Prostate gland (tissue), 2 donors: ENCODE measurements around the gene WEE2. TPM values are rescaled to one million over a fixed set of nuclear protein-coding genes. Genes with fewer than 3 reads are reported as not detected.

Experiments used
- DNase-seq: peaks from one replicate; pipeline ENCODE4 v3.0.0-alpha.2; 2019; ENCODE audit warnings: low spot score
- H3K27ac ChIP-seq, 2 donors: fragments of 200-600 bp; sonication (generic); 2 replicates each; pipeline ENCODE4 v1.5.1; 2017 to 2019
- H3K27me3 ChIP-seq: fragments of 200-600 bp; sonication (generic); replicated peaks from 2 replicates; pipeline ENCODE4 v1.5.1; 2019; ENCODE audit not compliant: insufficient read depth
- H3K36me3 ChIP-seq, 2 donors: fragments of 200-600 bp; sonication (generic); 1 replicate in 1 of 2; 2 replicates in 1 of 2; pipeline versions ENCODE4 v1.5.1 to v1.8.1; 2017 to 2019
- H3K4me1 ChIP-seq: fragments of 200-600 bp; sonication (generic); replicated peaks from 2 replicates; pipeline ENCODE4 v1.5.1; 2019
- H3K4me3 ChIP-seq, 2 donors: fragments of 200-600 bp; sonication (generic); 2 replicates each; pipeline ENCODE4 v1.5.1; 2017 to 2019
- H3K9me3 ChIP-seq: fragments of 200-600 bp; sonication (generic); 2 replicates; pipeline ENCODE4 v1.5.1; 2017
- CTCF ChIP-seq, 4 experiments: fragments of 200-600 bp in 2 of 4; fragments of 450-650 bp in 2 of 4; sonication (generic) in 2 of 4; IDR thresholded peaks; 1 replicate in 3 of 4; 2 replicates in 1 of 4; pipeline ENCODE4 v1.5.1; 2016 to 2019; ENCODE audit warnings: antibody characterized with exemption in 4 of 4, mild to moderate bottlenecking in 2 of 4, moderate library complexity in 2 of 4
- POLR2A ChIP-seq: fragments of 450-650 bp; IDR thresholded peaks from one replicate; pipeline ENCODE4 v1.6.1; 2016; ENCODE audit warnings: antibody characterized with exemption, mild to moderate bottlenecking
- POLR2AphosphoS5 ChIP-seq: sonication (generic); formaldehyde crosslinking; IDR thresholded peaks from one replicate; pipeline ENCODE4 v1.6.1; 2017; ENCODE audit warnings: antibody characterized with exemption
- WGBS: methylation state at CpG from one replicate; pipeline ENCODE4 v1.1.5; 2018; 5-methylcytosine and 5-hydroxymethylcytosine counted together
- intact Hi-C: fragments of 100-400 bp; cut with DNase I; formaldehyde crosslinking; loops from one replicate; pipeline ENCODE4 v1.14.2; 2022
- total RNA-seq, 2 donors: library from RNA; depleted of rRNA; stranded (reverse); fragments of >200 nt; gene quantifications; one replicate each; pipeline ENCODE4 v1.1.0, GENCODE V29; 2016

Gene WEE2
- total RNA-seq, 2 donors from 2014 or later = not detected

- Histone ChIP-seq H3K9me3 (no peaks in the 10 kb centered on the region), H3K4me1 (peaks cover 3% of the 10 kb centered on the region), H3K27ac (no peak overlapping the region), H3K36me3 (no peaks in the 10 kb centered on the region), H3K27me3 (no peaks in the 10 kb centered on the region), H3K4me3 (no peak overlapping the region)
- WGBS = 87% methylated on average over 3 of the region's 3 CpGs
- DNase-seq = no peak
- intact Hi-C loops = no loop called here
- no peak for TF ChIP-seq CTCF (IDR thresholded peaks at IDR 0.05)
- no peak for TF ChIP-seq POLR2AphosphoS5
- no peak for TF ChIP-seq POLR2A
Measured at GRCh38 chr7:141691540-141691939, 16.6 kb upstream of the WEE2 start.

DNA sequence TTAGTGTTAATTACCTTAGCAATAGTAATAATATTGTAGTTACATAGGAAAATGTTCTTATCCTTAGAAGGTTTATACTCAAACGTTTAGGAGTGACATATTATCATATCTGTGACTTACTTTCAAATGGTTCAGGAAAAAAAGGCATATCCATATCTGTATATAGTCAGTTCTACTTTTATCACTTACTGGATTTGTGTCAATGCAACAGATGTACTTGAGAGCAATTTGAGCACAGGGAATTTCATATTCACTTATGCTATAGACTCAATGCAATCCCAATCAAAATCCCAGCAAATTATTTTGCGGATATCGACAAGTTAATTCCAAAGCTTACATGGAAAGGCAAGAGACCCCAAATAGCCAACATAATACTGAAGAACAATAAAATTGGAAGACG, 16.2 kb upstream of the WEE2 start:
- H3K27ac ChIP-seq = no peak overlapping the region
- intact Hi-C loops = no loop called here
- no peak for DNase-seq
- no peaks in the 10 kb centered on the region for H3K36me3 ChIP-seq
- no peak overlapping the region for H3K4me3 ChIP-seq
- TF ChIP-seq POLR2AphosphoS5 = no peak
- TF ChIP-seq CTCF (IDR thresholded peaks at IDR 0.05) = no peak
- WGBS = 81% methylated on average over 4 of the region's 4 CpGs
- no peaks in the 10 kb centered on the region for H3K27me3 ChIP-seq
- H3K9me3 ChIP-seq = no peaks in the 10 kb centered on the region
- H3K4me1 ChIP-seq = peaks cover 3% of the 10 kb centered on the region

DNA sequence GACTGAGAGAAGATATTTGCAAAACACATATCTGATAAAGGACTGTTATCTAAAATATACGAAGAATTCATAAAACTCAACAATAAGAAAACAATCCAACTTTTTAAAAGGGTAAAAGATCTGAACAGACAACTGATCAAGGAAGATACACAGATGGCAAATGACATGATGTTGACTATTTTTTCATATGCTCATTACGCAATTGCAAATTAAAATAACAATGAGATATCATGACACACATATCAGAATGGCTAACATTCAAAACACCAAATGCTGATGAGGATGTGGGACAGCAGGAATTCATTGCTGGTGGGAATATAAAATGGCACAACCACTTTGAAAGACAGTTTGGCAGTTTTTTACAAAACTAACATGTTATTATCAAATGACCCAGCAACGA, 15.1 kb upstream of the WEE2 start:
- Histone ChIP-seq H3K4me3 (no peak overlapping the region), H3K4me1 (peaks cover 3% of the 10 kb centered on the region), H3K27me3 (no peaks in the 10 kb centered on the region), H3K36me3 (no peaks in the 10 kb centered on the region), H3K9me3 (no peaks in the 10 kb centered on the region), H3K27ac (no peak overlapping the region)
- TF ChIP-seq CTCF (IDR thresholded peaks at IDR 0.05) = no peak
- no peak for TF ChIP-seq POLR2AphosphoS5
- TF ChIP-seq POLR2A = no peak
- 81% methylated on average over 3 of the region's 3 CpGs for WGBS
- intact Hi-C loops = no loop called here
- no peak for DNase-seq

DNA sequence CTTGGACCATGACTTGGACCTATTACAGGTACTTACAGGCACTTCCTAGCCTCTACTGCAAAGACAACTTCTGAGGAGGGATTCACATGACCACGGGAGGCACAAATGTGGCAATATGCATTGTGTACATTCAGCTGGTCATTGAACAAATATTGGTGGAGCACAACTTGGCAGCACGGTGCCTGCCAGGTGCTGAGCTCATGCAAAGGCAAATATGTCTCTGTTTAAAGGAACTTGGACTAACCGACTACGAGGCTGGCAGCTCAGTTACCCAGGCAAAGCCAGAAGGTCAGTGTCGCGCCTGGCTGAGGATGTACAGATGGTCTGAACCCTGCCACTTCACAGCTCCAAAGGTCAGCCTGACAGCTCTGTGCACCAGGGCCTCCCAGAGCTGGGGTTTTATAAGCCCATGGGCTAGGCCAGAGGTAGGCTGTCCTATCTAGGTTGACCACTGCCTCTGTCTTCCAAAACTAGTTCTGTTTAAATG, 12.3 kb upstream of the WEE2 start:
- intact Hi-C loops = no loop called here
- DNase-seq = peak; percentile 67
- H3K4me3 ChIP-seq = no peak overlapping the region
- TF ChIP-seq POLR2AphosphoS5 = peak; percentile 73
- TF ChIP-seq POLR2A = no peak
- H3K27ac ChIP-seq = peak overlapping the region; percentile 46 to 69
- no peaks in the 10 kb centered on the region for H3K36me3 ChIP-seq
- no peaks in the 10 kb centered on the region for H3K9me3 ChIP-seq
- H3K4me1 ChIP-seq = peaks cover 3% of the 10 kb centered on the region
- WGBS = 54% methylated on average over 6 of the region's 6 CpGs
- H3K27me3 ChIP-seq = no peaks in the 10 kb centered on the region

- Histone ChIP-seq H3K27me3 (no peaks in the 10 kb centered on the region), H3K4me3 (no peak overlapping the region), H3K9me3 (no peaks in the 10 kb centered on the region), H3K4me1 (peaks cover 3% of the 10 kb centered on the region), H3K36me3 (no peaks in the 10 kb centered on the region), H3K27ac (peak overlapping the region; percentile 46 to 69)
- no peak for TF ChIP-seq CTCF (IDR thresholded peaks at IDR 0.05)
- TF ChIP-seq POLR2AphosphoS5 = no peak
- no peak for TF ChIP-seq POLR2A
- 21% methylated on average over 2 of the region's 2 CpGs for WGBS
- intact Hi-C loops = no loop called here
- DNase-seq = no peak
Measured at GRCh38 chr7:141696348-141696747, 11.8 kb upstream of the WEE2 start.
